MM.1S (cell line): ENCODE results near the gene PPEF1.
"Not testable (repeated sequence)": the region's sequence is repeated elsewhere in the genome, so short reads cannot be mapped to it uniquely, and the experiment has no call there.

Experiments used
- DNase-seq: peaks from one replicate; pipeline ENCODE4 v3.0.0-alpha.2; 2015
- H2AFZ ChIP-seq: fragments of 300-600 bp; sonication (generic); 2 replicates; pipeline ENCODE4 v1.6.0; 2016; ENCODE audit warnings: antibody characterized with exemption, low read length
- H3F3A ChIP-seq: fragments of 300-600 bp; sonication (generic); 2 replicates; pipeline ENCODE4 v1.6.1; 2016; ENCODE audit warnings: mild to moderate bottlenecking, antibody characterized with exemption, low read length, moderate library complexity, mixed read lengths; ENCODE audit not compliant: insufficient read depth
- H3K27ac ChIP-seq: fragments of 300-600 bp; sonication (generic); 2 replicates; pipeline ENCODE4 v1.5.1; 2016; ENCODE audit warnings: mild to moderate bottlenecking, low read length
- H3K27me3 ChIP-seq: fragments of 300-600 bp; sonication (generic); replicated peaks from 2 replicates; pipeline ENCODE4 v1.6.0; 2016; ENCODE audit warnings: low read length; ENCODE audit not compliant: insufficient read depth
- H3K36me3 ChIP-seq: fragments of 300-600 bp; sonication (generic); replicated peaks from 2 replicates; pipeline ENCODE4 v1.6.1; 2016; ENCODE audit warnings: mild to moderate bottlenecking, low read length, mixed read lengths; ENCODE audit not compliant: insufficient read depth
- H3K4me1 ChIP-seq: fragments of 300-600 bp; sonication (generic); 2 replicates; pipeline ENCODE4 v1.6.1; 2016; ENCODE audit warnings: low read length, mixed read lengths
- H3K4me2 ChIP-seq: fragments of 300-600 bp; sonication (generic); 2 replicates; pipeline ENCODE4 v1.6.0; 2016; ENCODE audit warnings: low read depth, low read length
- H3K4me3 ChIP-seq: fragments of 300-600 bp; sonication (generic); 2 replicates; pipeline ENCODE4 v1.5.1; 2016; ENCODE audit warnings: low read length, mixed read lengths
- H3K79me2 ChIP-seq: fragments of 300-600 bp; sonication (generic); 2 replicates; pipeline ENCODE4 v1.6.1; 2016; ENCODE audit warnings: mixed run types, low read length, mixed read lengths
- H3K9ac ChIP-seq: fragments of 300-600 bp; sonication (generic); 2 replicates; pipeline ENCODE4 v1.6.1; 2016; ENCODE audit warnings: low read length, mixed read lengths
- H3K9me2 ChIP-seq: fragments of 300-600 bp; sonication (generic); replicated peaks from 2 replicates; pipeline ENCODE4 v1.6.1; 2016; ENCODE audit warnings: mild to moderate bottlenecking, low read length, mixed read lengths; ENCODE audit not compliant: insufficient read depth
- H3K9me3 ChIP-seq: fragments of 300-600 bp; sonication (generic); replicated peaks from 2 replicates; pipeline ENCODE4 v1.6.1; 2016; ENCODE audit warnings: mild to moderate bottlenecking, low read length, mixed read lengths; ENCODE audit not compliant: insufficient read depth
- H4K20me1 ChIP-seq: fragments of 300-600 bp; sonication (generic); 2 replicates; pipeline ENCODE4 v1.6.1; 2016; ENCODE audit warnings: mild to moderate bottlenecking, low read length, moderate library complexity, mixed read lengths; ENCODE audit not compliant: insufficient read depth
- EZH2 ChIP-seq: fragments of 300-600 bp; sonication (generic); optimal IDR thresholded peaks from 2 replicates; pipeline ENCODE3; 2017; ENCODE audit warnings: low read depth, mild to moderate bottlenecking, antibody characterized with exemption, low read length, mixed read lengths
- EZH2phosphoT487 ChIP-seq: fragments of 300-600 bp; sonication (generic); IDR thresholded peaks from 2 replicates; pipeline ENCODE4 v1.6.1; 2018; ENCODE audit warnings: antibody characterized with exemption, low read length
- TF ChIP-seq, protein P1 (sequence below): fragments of 300-600 bp; sonication (generic); IDR thresholded peaks from 2 replicates; pipeline ENCODE4 v1.5.1; 2016; ENCODE audit warnings: antibody characterized with exemption, low read length, mixed read lengths

PPEF1 gene

GRCh38 chrX:18761750-18762149 is 54.3 kb downstream of the PPEF1 start:
- no peaks in the 10 kb centered on the region for H3K36me3 ChIP-seq
- no peak overlapping the region for H3K4me2 ChIP-seq
- H3K9me2 ChIP-seq: no peaks in the 10 kb centered on the region
- no peak overlapping the region for H3K4me3 ChIP-seq
- no peaks in the 10 kb centered on the region for H4K20me1 ChIP-seq
- no peaks in the 10 kb centered on the region for H3K4me1 ChIP-seq
- no peaks in the 10 kb centered on the region for H3F3A ChIP-seq
- H3K27me3 ChIP-seq: no peaks in the 10 kb centered on the region
- TF ChIP-seq, protein P1, sequence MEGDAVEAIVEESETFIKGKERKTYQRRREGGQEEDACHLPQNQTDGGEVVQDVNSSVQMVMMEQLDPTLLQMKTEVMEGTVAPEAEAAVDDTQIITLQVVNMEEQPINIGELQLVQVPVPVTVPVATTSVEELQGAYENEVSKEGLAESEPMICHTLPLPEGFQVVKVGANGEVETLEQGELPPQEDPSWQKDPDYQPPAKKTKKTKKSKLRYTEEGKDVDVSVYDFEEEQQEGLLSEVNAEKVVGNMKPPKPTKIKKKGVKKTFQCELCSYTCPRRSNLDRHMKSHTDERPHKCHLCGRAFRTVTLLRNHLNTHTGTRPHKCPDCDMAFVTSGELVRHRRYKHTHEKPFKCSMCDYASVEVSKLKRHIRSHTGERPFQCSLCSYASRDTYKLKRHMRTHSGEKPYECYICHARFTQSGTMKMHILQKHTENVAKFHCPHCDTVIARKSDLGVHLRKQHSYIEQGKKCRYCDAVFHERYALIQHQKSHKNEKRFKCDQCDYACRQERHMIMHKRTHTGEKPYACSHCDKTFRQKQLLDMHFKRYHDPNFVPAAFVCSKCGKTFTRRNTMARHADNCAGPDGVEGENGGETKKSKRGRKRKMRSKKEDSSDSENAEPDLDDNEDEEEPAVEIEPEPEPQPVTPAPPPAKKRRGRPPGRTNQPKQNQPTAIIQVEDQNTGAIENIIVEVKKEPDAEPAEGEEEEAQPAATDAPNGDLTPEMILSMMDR: no peak
- TF ChIP-seq EZH2 (no peak), EZH2phosphoT487 (no peak)
- no peak overlapping the region for H3K27ac ChIP-seq
- H3K9me3 ChIP-seq: no peaks in the 10 kb centered on the region
- no peak overlapping the region for H2AFZ ChIP-seq
- H3K9ac ChIP-seq: no peak overlapping the region
- no peaks in the 10 kb centered on the region for H3K79me2 ChIP-seq
- DNase-seq: no peak

- not testable (repeated sequence) for H3K4me2 ChIP-seq, H3K27me3 ChIP-seq, H3F3A ChIP-seq, H3K4me1 ChIP-seq, H3K9ac ChIP-seq, H3K79me2 ChIP-seq, H3K27ac ChIP-seq, H3K4me3 ChIP-seq, H3K9me2 ChIP-seq, DNase-seq, H3K36me3 ChIP-seq, H4K20me1 ChIP-seq, H2AFZ ChIP-seq, H3K9me3 ChIP-seq
Measured at GRCh38 chrX:18763106-18763505, 55.7 kb downstream of the PPEF1 start.

DNA sequence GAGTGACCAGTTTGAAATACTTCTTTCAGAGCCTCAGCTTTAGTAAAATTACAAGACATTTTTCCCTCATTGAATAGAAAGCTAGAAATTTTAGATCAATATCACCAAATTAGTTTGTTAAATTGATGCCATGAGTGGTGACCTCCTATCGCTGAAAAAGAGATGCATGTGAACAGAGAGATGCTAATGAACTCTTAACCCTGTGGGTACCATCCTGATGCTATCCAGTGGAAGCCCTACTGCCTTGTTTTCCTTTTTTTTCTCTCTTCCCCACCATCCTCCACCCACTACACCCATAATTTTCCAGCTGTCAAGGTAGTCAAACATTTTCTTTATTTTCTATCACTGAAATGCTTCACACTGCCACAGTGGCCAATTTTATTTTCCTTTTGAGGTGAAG is 61.9 kb downstream of the PPEF1 start:
- Histone ChIP-seq H3F3A (no peaks in the 10 kb centered on the region), H3K27ac (no peak overlapping the region), H3K9me2 (no peaks in the 10 kb centered on the region), H3K9ac (no peak overlapping the region), H3K4me2 (no peak overlapping the region), H3K4me1 (no peaks in the 10 kb centered on the region), H4K20me1 (no peaks in the 10 kb centered on the region), H3K36me3 (no peaks in the 10 kb centered on the region), H3K4me3 (no peak overlapping the region), H3K79me2 (no peaks in the 10 kb centered on the region), H3K9me3 (no peaks in the 10 kb centered on the region), H3K27me3 (no peaks in the 10 kb centered on the region), H2AFZ (no peak overlapping the region)
- no peak for DNase-seq
- TF ChIP-seq, protein P1: no peak
- no peak for TF ChIP-seq EZH2
- no peak for TF ChIP-seq EZH2phosphoT487

- H3F3A ChIP-seq: no peaks in the 10 kb centered on the region
- no peaks in the 10 kb centered on the region for H3K4me1 ChIP-seq
- H3K9me3 ChIP-seq: no peaks in the 10 kb centered on the region
- no peaks in the 10 kb centered on the region for H3K27me3 ChIP-seq
- H3K4me3 ChIP-seq: no peak overlapping the region
- H3K4me2 ChIP-seq: no peak overlapping the region
- H3K36me3 ChIP-seq: no peaks in the 10 kb centered on the region
- no peak for DNase-seq
- no peak overlapping the region for H3K9ac ChIP-seq
- no peak overlapping the region for H3K27ac ChIP-seq
- H3K79me2 ChIP-seq: no peaks in the 10 kb centered on the region
- H4K20me1 ChIP-seq: no peaks in the 10 kb centered on the region
- no peaks in the 10 kb centered on the region for H3K9me2 ChIP-seq
- TF ChIP-seq EZH2 (no peak), EZH2phosphoT487 (no peak)
- TF ChIP-seq, protein P1: no peak
- no peak overlapping the region for H2AFZ ChIP-seq
Measured at GRCh38 chrX:18769812-18770573, 62.5 kb downstream of the PPEF1 start.
